GM20000 (cell line): Measurements from ENCODE around the gene CTSC.
"Not testable (repeated sequence)": the region's sequence is repeated elsewhere in the genome, so short reads cannot be mapped to it uniquely, and the experiment has no call there.

Source experiments
- DNase-seq: peaks from one replicate; pipeline ENCODE4 v3.0.0; 2012; ENCODE audit warnings: low spot score
- TF ChIP-seq, protein P1 (sequence below): IDR thresholded peaks from 2 replicates; pipeline ENCODE4 v1.5.1; 2012; ENCODE audit warnings: mild to moderate bottlenecking, control low read depth; ENCODE audit errors: extremely low read depth, missing control alignments

The CTSC gene

DNA sequence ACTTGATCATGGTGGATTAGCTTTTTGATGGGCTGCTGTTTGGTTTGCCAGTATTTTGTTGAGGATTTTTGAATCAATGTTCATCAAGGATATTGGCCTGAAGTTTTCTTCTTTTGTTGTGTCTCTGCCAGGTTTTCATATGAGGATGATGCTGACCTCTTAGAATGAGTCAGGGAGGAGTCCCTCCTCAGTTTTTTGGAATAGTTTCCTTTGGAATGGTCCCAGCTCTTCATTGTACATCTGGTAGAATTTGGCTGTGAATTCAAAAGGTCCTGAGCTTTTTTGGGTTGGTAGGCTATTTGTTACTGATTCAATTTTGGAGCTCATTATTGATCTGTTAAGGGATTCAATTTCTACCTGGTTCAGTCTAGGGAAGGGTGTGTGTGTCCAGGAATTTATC lies 78.1 kb downstream of the CTSC start:
- TF ChIP-seq, protein P1, sequence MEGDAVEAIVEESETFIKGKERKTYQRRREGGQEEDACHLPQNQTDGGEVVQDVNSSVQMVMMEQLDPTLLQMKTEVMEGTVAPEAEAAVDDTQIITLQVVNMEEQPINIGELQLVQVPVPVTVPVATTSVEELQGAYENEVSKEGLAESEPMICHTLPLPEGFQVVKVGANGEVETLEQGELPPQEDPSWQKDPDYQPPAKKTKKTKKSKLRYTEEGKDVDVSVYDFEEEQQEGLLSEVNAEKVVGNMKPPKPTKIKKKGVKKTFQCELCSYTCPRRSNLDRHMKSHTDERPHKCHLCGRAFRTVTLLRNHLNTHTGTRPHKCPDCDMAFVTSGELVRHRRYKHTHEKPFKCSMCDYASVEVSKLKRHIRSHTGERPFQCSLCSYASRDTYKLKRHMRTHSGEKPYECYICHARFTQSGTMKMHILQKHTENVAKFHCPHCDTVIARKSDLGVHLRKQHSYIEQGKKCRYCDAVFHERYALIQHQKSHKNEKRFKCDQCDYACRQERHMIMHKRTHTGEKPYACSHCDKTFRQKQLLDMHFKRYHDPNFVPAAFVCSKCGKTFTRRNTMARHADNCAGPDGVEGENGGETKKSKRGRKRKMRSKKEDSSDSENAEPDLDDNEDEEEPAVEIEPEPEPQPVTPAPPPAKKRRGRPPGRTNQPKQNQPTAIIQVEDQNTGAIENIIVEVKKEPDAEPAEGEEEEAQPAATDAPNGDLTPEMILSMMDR = no peak
- DNase-seq = no peak

DNA sequence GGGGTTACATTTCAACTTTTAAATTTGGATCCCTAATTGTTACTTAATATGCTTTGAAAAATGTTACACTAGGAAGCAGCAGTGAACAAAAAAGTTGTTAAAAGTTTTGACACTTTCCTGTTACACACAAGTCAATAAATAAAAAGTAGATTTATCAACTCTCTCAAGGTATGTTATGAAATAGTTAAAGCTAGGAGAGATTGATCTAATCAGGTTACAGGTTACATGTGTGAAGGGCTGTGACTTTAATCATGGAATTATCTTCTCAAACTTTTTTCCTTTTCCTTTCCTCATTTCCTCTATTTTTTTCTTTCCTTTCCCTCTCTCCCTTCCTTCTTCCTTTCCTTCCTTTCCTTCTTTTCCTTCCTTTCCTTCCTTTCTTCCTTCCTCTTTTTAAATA lies 85.3 kb downstream of the CTSC start:
- TF ChIP-seq, protein P1 = no peak

DNA sequence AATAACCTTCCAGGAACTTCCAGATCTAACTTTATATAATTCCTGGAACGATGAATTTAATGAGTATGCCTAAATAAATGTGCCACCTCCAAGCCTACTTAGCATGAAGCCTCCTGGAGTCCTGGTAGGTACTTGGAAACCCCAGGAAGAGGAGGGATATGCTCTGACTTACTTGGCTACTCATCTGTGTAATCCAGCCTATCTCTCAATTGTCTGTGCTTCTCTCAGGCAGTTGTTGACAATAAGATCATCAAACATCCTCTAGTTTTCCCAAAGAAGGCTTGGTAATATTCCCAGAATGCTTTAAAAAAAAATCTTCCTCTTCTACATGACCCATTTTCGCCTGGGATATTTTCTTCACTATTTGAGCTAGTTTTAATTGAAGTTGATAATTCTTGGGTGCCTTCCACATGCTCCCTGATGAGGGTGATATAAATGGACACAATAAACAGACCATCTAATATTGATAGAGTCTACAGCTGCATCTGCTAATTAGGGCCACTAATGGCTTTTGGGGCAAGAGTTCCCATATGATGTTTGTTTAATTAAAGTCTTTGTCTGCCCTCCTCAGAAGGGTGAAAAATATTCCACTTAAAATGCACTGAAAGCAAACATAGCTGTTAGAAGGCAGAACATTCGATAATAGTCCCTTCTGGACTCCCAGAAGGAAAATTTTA lies 86.8 kb downstream of the CTSC start:
- TF ChIP-seq, protein P1 = no peak

More for the DNA sequence above, 85.3 kb downstream of the CTSC start:
- no peak for DNase-seq

GRCh38 chr11:88249706-88250105 lies 87.8 kb downstream of the CTSC start:
- TF ChIP-seq, protein P1 = no peak
- no peak for DNase-seq

More for the DNA sequence above, 86.8 kb downstream of the CTSC start:
- DNase-seq = no peak

- TF ChIP-seq, protein P1 = no peak
- DNase-seq = no peak
Observed at GRCh38 chr11:88246696-88247095, 90.8 kb downstream of the CTSC start.

DNA sequence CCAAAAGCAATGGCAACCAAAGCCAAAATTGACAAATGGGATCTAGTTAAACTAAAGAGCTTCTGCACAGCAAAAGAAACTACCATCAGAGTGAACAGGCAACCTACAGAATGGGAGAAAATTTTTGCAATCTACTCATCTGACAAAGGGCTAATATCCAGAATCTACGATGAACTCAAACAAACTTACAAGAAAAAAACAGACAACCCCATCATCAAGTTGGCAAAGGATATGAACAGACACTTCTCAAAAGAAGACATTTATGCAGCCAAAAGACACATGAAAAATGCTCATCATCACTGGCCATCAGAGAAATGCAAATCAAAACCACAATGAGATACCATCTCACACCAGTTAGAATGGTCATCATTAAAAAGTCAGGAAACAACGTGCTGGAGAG lies 92.0 kb downstream of the CTSC start:
- not testable (repeated sequence) for DNase-seq
